Fibroblast of lung (primary cell): ENCODE data around the gene COLEC12. TPM values are rescaled to one million over a fixed set of nuclear protein-coding genes. Genes with fewer than 3 reads are reported as not detected.

Experiments
- DNase-seq, 2 donors: peaks; one replicate each; pipeline versions ENCODE4 v3.0.0 to v3.0.0-alpha.2; 2010; ENCODE audit warnings: low read depth in 2 of 2
- H2AFZ ChIP-seq: 2 replicates; pipeline ENCODE4 v1.5.1; 2012; ENCODE audit warnings: low read length, control low read depth, inconsistent platforms
- H3K27ac ChIP-seq: 2 replicates; pipeline ENCODE4 v1.5.1; 2011; ENCODE audit warnings: low read length, control low read depth; ENCODE audit not compliant: insufficient read depth
- H3K27me3 ChIP-seq: 2 replicates; pipeline ENCODE4 v1.5.1; 2011; ENCODE audit warnings: mild to moderate bottlenecking, low read length; ENCODE audit not compliant: control insufficient read depth, insufficient read depth
- H3K36me3 ChIP-seq: 2 replicates; pipeline ENCODE4 v1.5.1; 2011; ENCODE audit warnings: low read length; ENCODE audit not compliant: control insufficient read depth, insufficient read depth
- H3K4me1 ChIP-seq: 2 replicates; pipeline ENCODE4 v1.5.1; 2011; ENCODE audit warnings: low read length; ENCODE audit not compliant: control insufficient read depth, insufficient read depth; ENCODE audit errors: extremely low read depth
- H3K4me2 ChIP-seq: 2 replicates; pipeline ENCODE4 v1.5.1; 2011; ENCODE audit warnings: low read length, control low read depth; ENCODE audit not compliant: insufficient read depth; ENCODE audit errors: extremely low read depth
- H3K4me3 ChIP-seq, 4 experiments: fragments of 200-600 bp in 1 of 4; sonication (generic) in 1 of 4; replicated peaks in 1 of 4; 2 replicates each; pipeline ENCODE4 v1.5.1; 2011 to 2016; ENCODE audit warnings: low read length in 4 of 4, low read depth in 3 of 4, mild to moderate bottlenecking in 3 of 4, control low read depth in 2 of 4, inconsistent platforms in 1 of 4, mixed read lengths in 1 of 4; ENCODE audit not compliant: insufficient read depth in 1 of 4; ENCODE audit errors: control extremely low read depth in 1 of 4
- H3K79me2 ChIP-seq: 2 replicates; pipeline ENCODE4 v1.5.1; 2012; ENCODE audit warnings: mild to moderate bottlenecking, low read length, inconsistent platforms; ENCODE audit not compliant: control insufficient read depth, insufficient read depth
- H3K9ac ChIP-seq: 2 replicates; pipeline ENCODE4 v1.5.1; 2011; ENCODE audit warnings: mild to moderate bottlenecking, low read length, control low read depth; ENCODE audit not compliant: insufficient read depth
- H3K9me3 ChIP-seq: 2 replicates; pipeline ENCODE4 v1.5.1; 2012; ENCODE audit warnings: low read depth, low read length; ENCODE audit not compliant: control insufficient read depth, insufficient read depth
- H4K20me1 ChIP-seq: 2 replicates; pipeline ENCODE4 v1.5.1; 2011; ENCODE audit warnings: low read length; ENCODE audit not compliant: control insufficient read depth, insufficient read depth; ENCODE audit errors: extremely low read depth
- EZH2 ChIP-seq: IDR thresholded peaks from 2 replicates; pipeline ENCODE4 v1.5.1; 2012; ENCODE audit warnings: low read length, control low read depth, mild to moderate bottlenecking; ENCODE audit errors: missing control alignments
- polyA plus RNA-seq, 2 donors: library from polyadenylated mRNA; depleted of rRNA in 1 of 2; stranded (reverse) in 1 of 2; unstranded in 1 of 2; fragments of >200 nt; gene quantifications; 2 replicates each; pipeline ENCODE4 v1.2.1, GENCODE V29; 2011 to 2012; ENCODE audit warnings: missing spikeins in 1 of 2
- total RNA-seq: library from RNA; depleted of rRNA; stranded (reverse); fragments of >200 nt; gene quantifications from 2 replicates; pipeline ENCODE4 v1.2.1, GENCODE V29; 2014
- TF ChIP-seq, protein P1 (sequence below), 2 donors: IDR thresholded peaks in 1 of 2; conservative IDR thresholded peaks in 1 of 2; 1 replicate in 1 of 2; 2 replicates in 1 of 2; pipeline ENCODE4 v1.5.1; 2011 to 2012; ENCODE audit warnings: low read length in 2 of 2, control low read depth in 1 of 2, inconsistent platforms in 1 of 2, low read depth in 1 of 2, mild to moderate bottlenecking in 1 of 2

The COLEC12 gene
- total and polyA plus RNA-seq, 2 donors (not counting 1 experiment from before 2014, with no cell fraction given), result 20.0 to 24.8 TPM

GRCh38 chr18:366466-367061 lies 133.9 kb downstream of the COLEC12 start:
- H3K27ac ChIP-seq, result no peak overlapping the region
- peaks cover 7% of the 10 kb centered on the region for H3K4me1 ChIP-seq
- H3K36me3 ChIP-seq, result no peaks in the 10 kb centered on the region
- H2AFZ ChIP-seq, result no peak overlapping the region
- H3K4me2 ChIP-seq, result no peak overlapping the region
- H4K20me1 ChIP-seq, result no peaks in the 10 kb centered on the region
- DNase-seq, result no peak
- no peak for TF ChIP-seq EZH2
- TF ChIP-seq, protein P1, sequence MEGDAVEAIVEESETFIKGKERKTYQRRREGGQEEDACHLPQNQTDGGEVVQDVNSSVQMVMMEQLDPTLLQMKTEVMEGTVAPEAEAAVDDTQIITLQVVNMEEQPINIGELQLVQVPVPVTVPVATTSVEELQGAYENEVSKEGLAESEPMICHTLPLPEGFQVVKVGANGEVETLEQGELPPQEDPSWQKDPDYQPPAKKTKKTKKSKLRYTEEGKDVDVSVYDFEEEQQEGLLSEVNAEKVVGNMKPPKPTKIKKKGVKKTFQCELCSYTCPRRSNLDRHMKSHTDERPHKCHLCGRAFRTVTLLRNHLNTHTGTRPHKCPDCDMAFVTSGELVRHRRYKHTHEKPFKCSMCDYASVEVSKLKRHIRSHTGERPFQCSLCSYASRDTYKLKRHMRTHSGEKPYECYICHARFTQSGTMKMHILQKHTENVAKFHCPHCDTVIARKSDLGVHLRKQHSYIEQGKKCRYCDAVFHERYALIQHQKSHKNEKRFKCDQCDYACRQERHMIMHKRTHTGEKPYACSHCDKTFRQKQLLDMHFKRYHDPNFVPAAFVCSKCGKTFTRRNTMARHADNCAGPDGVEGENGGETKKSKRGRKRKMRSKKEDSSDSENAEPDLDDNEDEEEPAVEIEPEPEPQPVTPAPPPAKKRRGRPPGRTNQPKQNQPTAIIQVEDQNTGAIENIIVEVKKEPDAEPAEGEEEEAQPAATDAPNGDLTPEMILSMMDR (conservative IDR thresholded peaks at IDR 0.05 in 1 of 2, IDR thresholded peaks at IDR 0.05 in 1 of 2; ENCODE audit: low read depth in 1 of 2, low read length in 2 of 2), result no peak
- no peaks in the 10 kb centered on the region for H3K9me3 ChIP-seq
- no peaks in the 10 kb centered on the region for H3K79me2 ChIP-seq
- H3K9ac ChIP-seq, result no peak overlapping the region
- no peaks in the 10 kb centered on the region for H3K27me3 ChIP-seq
- H3K4me3 ChIP-seq, result no peak overlapping the region

- no peak for DNase-seq
Observed at GRCh38 chr18:365651-366050, 134.8 kb downstream of the COLEC12 start.

GRCh38 chr18:364256-364826 lies 136.2 kb downstream of the COLEC12 start:
- Histone ChIP-seq H3K4me3 (no peak overlapping the region), H3K27ac (no peak overlapping the region), H2AFZ (no peak overlapping the region), H3K9ac (no peak overlapping the region), H3K9me3 (no peaks in the 10 kb centered on the region), H4K20me1 (no peaks in the 10 kb centered on the region), H3K4me1 (peaks cover 2% of the 10 kb centered on the region), H3K4me2 (no peak overlapping the region), H3K79me2 (no peaks in the 10 kb centered on the region), H3K36me3 (no peaks in the 10 kb centered on the region), H3K27me3 (no peaks in the 10 kb centered on the region)
- TF ChIP-seq EZH2, result no peak
- TF ChIP-seq, protein P1 (conservative IDR thresholded peaks at IDR 0.05 in 1 of 2, IDR thresholded peaks at IDR 0.05 in 1 of 2; ENCODE audit: low read depth in 1 of 2, low read length in 2 of 2), result no peak
- peak in 1 of 2 donors; percentile 41 for DNase-seq

More at GRCh38 chr18:365651-366050, 134.8 kb downstream of the COLEC12 start:
- H3K9me3 ChIP-seq, result no peaks in the 10 kb centered on the region
- H3K4me1 ChIP-seq, result peaks cover 3% of the 10 kb centered on the region
- H3K9ac ChIP-seq, result no peak overlapping the region
- no peak for TF ChIP-seq EZH2
- TF ChIP-seq, protein P1 (conservative IDR thresholded peaks at IDR 0.05 in 1 of 2, IDR thresholded peaks at IDR 0.05 in 1 of 2; ENCODE audit: low read depth in 1 of 2, low read length in 2 of 2), result no peak
- no peak overlapping the region for H3K4me2 ChIP-seq
- H3K27me3 ChIP-seq, result no peaks in the 10 kb centered on the region
- H4K20me1 ChIP-seq, result no peaks in the 10 kb centered on the region
- H2AFZ ChIP-seq, result no peak overlapping the region
- no peak overlapping the region for H3K4me3 ChIP-seq
- H3K36me3 ChIP-seq, result no peaks in the 10 kb centered on the region
- H3K79me2 ChIP-seq, result no peaks in the 10 kb centered on the region
- no peak overlapping the region for H3K27ac ChIP-seq
